Measurements from ENCODE around the gene PIN4. TPM values are rescaled to one million over a fixed set of nuclear protein-coding genes. Genes with fewer than 3 reads are reported as not detected.
"Not testable (repeated sequence)": the region's sequence is repeated elsewhere in the genome, so short reads cannot be mapped to it uniquely, and the experiment has no call there.

The PIN4 gene
- total RNA-seq, 1 donor from 2014 or later = 16.3 TPM

DNA sequence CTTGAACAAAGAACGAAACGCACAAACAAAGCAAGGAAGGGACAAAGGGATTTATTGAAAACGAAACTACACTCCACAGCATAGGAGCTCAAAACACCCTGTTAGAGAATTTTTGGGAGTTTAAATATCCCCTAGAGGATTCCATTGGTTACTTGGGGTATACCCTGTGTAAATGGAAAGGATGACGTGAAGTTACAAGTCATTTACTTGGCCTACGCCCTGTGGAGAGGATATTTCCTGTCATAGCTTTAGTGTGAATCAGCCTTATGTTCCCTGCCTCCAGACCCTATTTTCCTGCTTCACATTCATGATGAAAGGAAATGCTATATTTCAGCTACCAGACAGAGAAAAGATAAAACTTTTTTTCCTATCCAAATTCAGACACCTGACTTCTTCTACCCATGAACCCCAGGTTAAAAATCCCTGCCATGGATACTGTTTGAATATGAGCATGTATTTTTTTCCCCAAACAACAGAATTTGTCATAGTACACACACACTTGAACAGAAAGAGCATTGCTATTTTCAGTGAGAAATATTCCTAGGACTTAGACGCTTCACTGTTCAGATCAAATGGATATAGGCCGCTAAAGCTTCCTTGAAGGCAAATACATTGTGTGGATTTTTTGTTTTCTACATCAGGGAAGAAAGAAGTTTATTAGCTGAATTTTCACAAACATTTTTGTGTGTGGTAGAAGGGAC lies 20.4 kb downstream of the PIN4 start:
- FAIRE-seq = no peak
- DNase-seq (ENCODE audit: low spot score in 2 of 2) = no peak

DNA sequence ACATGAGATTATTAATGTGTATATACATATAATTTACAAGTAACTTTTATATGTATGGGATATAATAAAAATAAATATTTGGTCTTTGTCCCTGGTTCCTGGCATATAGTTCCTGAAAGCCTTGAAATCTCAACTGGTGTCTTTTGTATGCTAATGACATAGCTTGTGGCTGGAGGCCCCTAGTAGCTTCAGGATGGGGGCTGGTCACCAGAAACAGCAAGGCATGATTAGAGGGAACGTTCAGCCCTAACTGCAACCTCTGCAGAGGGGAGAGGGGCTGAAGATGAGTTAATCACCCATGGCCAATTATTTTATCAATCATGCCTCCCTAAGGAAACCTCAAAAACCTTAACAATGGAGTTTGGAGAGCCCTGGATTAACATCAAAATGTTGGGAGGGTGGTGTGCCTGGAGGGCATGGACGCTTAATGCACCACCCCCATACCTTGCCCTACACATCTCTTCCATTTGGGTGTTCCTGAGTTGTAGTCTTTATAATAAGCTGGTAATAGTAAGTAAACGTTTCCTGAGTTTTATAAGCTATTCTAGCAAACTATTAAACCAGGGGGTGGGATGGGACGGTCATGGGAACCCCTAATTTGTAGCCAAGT lies 21.3 kb downstream of the PIN4 start:
- DNase-seq (ENCODE audit: low spot score in 2 of 2) = no peak
- no peak for FAIRE-seq

DNA sequence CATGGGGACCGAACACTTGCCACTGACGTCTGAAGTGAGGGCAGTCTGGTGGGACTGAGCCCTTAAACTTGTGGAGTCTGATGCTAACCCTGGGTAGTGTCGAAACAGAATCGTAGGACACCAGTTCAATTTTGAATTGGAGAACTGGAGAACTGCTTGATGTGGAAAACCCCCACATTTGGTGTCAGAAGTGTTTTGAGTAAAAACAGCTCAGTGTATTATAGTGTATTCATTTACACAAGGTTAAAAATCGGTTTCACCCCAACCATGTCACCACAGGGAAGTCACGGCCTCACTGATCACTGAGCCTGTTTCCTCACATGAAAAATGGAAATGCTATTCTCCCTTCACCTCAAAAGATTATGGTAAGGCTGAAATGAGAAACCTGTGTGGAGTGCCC lies 21.9 kb downstream of the PIN4 start:
- no peak for FAIRE-seq

DNA sequence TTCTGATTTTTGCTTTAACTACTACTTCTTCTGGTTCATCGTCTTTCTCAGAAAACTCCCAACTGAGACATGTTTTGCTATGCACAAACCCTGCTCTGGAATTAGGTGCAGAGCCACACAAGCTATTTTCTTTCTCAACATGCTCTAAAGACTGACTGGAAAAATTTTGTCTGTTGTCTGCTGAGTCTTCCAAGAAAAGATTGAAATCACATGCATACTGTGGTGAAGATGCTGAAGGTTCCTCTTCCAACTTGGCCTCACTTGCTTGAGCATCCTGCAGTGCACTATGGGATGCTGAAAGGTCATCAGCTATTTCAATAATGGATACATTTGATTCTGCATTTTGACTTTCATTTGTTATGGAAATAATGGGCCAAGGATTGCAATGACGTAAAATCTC lies 24.1 kb downstream of the PIN4 start:
- DNase-seq (ENCODE audit: low spot score in 2 of 2) (no peak), FAIRE-seq (no peak)

More for the DNA sequence above, 21.9 kb downstream of the PIN4 start:
- no peak for DNase-seq (ENCODE audit: low spot score in 2 of 2)

DNA sequence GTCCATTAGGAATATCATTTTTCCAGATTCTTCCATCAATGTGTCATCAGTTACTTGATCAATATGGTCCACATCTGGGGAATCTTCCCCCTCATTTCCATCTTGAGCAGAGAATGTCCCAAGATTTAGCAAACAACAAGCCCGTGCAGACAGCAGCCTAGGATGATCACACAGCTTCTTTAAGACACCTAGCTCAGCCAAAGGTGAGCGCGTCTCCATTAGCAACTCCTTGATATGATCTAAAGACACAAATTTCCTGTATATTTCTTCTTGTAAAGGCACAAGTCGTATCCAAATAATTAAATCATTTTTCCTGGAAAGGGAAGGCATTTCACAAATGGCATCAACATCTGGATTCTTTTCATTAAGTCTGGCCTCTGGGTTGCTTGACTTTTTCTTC lies 25.8 kb downstream of the PIN4 start:
- DNase-seq (ENCODE audit: low spot score in 2 of 2) (no peak), FAIRE-seq (no peak)

DNA sequence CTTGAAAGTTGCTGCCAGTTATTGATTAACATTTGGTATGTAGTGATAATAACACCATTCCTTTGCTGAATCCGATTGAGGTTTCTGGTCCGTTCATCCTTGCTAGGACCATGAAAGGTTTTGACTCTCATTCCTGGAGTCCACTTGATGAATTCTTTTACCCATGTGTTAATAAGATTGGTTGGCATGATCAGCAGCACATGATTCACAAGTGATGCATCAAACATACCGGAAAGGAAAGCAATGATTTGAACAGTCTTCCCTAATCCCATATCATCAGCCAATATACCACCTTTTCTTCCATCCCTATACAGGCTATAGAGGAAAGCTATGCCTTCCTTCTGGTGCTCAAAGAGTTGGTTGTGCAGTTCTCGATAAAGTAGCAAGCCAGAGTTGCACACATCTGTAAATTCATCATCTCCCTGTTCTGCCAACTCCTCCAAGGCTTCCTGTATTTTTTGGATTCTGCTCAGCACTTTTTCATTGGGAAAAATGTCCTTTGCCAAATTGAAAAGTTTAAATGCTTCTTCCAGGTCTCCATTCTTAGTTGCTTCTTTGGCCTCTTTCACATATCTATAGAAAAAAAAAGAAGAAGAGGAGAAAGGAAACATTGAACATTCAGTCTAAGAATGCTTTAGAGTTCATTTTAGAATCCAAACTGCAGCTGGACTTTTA lies 26.7 kb downstream of the PIN4 start:
- FAIRE-seq (no peak), DNase-seq (ENCODE audit: low spot score in 2 of 2) (no peak)

DNA sequence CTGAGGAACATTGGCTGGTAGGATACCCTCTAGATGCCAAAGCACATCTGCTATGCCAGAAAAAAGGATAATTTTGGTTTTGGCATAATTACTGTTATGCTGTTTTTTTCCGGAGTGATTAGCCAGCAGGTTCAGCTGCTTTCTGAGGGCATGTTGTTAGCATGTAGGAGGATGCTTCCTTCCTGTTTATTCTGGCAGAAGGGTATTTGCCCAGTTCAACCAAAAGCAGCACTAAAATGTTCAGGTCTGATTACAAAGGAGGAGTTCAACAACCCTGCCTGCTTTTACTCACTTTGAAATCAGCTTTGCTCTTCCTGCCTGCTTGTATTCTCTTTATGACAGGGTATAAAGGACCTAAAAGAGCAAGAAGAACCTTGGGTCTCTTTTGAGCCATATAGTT lies 35.4 kb downstream of the PIN4 start:
- DNase-seq (ENCODE audit: low spot score in 2 of 2) (no peak), FAIRE-seq (no peak)

DNA sequence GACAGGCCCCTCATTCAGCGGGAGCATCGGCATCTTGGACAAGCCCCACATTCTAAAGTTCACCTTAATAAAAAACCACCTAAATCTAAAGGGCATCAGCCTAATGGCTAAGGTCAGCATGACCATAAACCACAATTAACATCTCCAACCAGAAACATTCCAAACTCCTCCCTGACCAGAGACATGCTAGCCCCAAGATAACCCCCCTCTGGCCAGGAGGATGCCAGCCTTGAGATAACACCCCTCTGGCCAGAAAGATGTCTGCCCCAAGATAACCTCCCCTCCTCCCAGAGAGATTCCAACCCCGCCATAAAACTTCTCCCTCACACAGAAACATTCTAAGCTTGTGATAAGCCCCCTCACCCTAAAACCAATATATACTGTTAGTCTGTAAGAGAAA lies 38.8 kb downstream of the PIN4 start:
- FAIRE-seq; DNase-seq (ENCODE audit: low spot score in 2 of 2): not testable (repeated sequence)

DNA sequence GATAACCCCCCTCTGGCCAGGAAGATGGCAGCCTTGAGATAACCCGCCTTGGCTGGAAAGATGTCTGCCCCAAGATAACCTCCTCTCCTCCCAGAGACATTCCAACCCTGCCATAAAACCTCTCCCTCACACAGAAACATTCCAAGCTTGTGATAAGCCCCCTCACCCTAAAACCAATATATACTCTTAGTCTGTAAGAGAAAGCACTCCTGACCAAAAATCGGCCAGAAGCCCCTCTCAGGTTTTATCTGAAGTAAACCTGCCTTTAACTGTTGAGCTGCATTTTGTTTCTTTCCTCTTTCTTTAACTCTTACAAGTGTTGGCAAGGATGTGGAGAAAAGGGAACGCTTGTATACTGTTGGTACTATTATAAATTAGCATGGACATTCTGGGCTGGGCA lies 48.7 kb downstream of the PIN4 start:
- no peak for DNase-seq (ENCODE audit: low spot score in 2 of 2)
- FAIRE-seq = no peak

DNA sequence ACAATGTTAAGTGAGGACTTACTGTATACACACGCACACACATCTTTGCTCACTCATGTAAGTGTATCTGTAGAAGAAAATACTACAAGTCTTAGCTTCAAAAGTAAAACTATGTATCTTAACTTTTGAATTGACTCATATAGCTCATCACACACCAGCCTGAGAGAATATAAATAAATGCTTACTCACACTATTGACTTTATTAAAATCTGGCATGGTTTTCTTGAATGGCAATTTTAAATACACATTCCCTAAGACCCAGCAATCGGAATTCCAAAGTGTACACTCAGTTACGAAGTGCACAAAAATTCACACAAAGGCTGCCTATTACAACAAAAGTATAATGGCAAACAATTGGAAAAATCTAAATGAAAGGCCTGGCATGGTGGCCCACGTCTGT lies 55.3 kb downstream of the PIN4 start:
- FAIRE-seq = no peak
- DNase-seq (ENCODE audit: low spot score in 2 of 2) = no peak

DNA sequence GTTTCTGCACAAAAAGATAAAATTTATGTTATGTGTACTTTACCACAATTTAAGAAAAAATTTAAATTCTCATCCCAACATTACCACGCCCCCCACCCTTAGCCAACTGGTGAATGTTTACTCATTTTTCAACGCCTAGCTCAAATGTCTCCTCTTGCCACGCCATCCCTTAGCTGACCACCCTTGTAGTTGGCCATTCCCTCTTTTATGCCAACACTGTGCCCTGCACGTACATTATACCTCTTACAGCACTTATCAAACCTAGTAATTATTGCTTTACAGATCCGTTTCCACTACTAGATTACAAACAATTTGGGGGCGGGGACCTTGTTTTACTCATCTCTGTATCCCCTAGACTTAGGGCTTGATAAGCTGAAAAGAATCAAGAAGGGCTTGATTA lies 56.6 kb downstream of the PIN4 start:
- FAIRE-seq (no peak), DNase-seq (ENCODE audit: low spot score in 2 of 2) (no peak)

DNA sequence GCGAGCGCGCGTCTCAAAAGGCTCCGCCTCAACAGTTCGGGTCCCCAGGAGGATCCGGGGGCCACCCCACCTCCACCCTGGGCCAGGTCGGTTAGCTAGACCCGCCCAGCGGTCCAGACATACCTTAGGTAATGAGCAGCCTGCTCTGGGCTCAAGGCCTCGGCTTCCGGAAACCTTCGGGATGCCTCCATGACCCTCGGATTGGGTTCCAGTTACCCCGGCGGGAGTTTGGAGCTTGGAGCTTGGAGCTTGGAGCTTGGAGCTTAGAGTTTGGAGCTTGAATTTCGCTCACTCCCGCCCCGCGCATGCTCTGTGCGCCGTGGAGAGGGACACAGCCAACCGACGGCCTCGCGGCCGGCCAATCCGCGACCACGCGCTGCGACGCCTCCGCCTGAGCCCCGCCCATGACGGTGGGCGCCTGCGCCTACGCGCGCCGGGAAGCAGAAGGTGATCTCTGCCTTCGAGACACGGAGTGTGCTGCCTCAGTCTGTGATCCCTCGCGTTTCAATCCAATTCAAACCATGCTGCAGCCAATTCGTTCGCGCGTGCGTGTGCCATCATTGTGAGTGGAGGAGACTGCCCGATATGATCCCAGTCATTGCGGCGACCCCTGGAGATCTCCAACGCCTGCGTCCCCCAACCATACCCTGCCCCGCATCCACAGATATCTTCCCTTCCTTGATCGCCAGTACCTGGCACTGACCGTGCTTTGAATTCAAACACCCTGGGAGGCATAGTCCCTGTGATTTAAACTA lies 57.3 kb downstream of the PIN4 start, which contains the start of gene ERCC6L:
TSS of gene ERCC6L (minus strand) at position 307 of the 755 bp plus-strand sequence. CDS start at position 191, 116 bp downstream.
- FAIRE-seq = no peak

DNA sequence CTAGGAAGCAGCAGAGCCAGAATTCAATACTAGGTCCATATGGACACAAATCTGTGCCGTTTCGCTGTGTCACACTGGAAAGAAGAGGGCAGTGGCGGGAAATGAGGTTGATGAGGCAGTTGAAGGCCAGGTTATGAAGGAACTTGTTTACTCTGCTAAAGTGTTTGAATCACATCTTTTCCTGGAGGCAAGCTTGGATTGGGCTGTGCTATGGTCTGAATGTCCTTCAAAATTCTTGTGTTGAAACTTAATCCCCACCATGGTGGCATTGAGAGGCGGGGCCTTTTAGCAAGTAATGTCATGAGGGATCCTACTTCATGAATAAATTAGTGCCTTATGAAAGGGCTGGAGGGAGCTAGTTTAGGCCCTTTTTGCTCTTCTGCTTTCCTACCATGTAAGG lies 59.4 kb downstream of the PIN4 start:
- DNase-seq (ENCODE audit: low spot score in 2 of 2) (no peak), FAIRE-seq (no peak)

More for the DNA sequence above, 57.3 kb downstream of the PIN4 start, which contains the start of gene ERCC6L:
- peak; percentile 77 to 89 for DNase-seq (ENCODE audit: low spot score in 2 of 2)

DNA sequence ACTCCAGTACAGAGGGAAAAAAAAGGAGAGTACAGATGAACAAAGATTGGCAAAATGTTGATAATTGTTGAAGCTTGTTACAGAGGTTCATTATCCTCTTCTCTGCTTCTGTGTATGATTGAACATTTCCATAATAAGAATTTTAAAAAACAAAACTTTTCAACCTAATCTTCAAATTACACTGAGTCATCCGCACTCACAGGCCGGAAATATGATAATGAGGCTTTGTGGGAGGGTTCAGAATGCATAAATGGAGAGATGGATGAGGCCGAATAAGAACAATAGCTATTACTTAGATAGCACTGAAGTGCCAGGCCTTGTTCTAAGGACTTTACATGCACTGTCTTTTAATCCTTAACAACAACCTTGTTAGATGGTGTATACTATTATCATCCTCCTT lies 61.9 kb downstream of the PIN4 start:
- FAIRE-seq (no peak), DNase-seq (ENCODE audit: low spot score in 2 of 2) (no peak)

DNA sequence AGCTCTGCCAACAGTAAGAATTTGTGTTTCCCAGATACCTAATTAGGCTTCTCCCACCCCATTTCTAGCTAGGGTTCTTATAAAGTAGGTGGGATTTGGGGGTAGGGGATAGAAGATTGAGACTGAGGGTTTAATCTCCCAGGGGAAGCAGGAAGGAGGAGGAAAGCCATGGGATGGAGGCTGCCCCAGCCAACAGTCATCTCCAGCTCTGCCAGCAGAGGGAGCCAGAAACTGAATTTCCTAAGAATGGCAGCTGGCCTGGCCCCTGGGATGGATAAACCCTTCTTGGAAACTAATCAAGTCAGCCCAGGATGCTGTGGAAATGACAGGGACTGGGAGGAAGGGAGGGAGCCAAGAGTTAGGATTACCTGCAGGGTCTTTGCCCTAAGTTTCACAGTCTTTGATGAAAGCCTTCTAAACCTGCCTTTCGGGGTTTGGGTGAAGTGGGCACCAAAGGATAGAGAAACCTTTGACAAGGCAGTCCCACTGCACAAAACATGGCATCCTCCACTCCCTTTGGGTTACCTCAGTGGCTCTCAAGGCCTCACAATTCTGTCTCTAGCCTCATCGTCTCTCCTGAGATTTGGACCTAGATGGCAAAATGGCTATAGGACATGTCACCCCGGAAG lies 64.0 kb downstream of the PIN4 start:
- DNase-seq (ENCODE audit: low spot score in 2 of 2) (peak; percentile 29 to 45), FAIRE-seq (no peak)

DNA sequence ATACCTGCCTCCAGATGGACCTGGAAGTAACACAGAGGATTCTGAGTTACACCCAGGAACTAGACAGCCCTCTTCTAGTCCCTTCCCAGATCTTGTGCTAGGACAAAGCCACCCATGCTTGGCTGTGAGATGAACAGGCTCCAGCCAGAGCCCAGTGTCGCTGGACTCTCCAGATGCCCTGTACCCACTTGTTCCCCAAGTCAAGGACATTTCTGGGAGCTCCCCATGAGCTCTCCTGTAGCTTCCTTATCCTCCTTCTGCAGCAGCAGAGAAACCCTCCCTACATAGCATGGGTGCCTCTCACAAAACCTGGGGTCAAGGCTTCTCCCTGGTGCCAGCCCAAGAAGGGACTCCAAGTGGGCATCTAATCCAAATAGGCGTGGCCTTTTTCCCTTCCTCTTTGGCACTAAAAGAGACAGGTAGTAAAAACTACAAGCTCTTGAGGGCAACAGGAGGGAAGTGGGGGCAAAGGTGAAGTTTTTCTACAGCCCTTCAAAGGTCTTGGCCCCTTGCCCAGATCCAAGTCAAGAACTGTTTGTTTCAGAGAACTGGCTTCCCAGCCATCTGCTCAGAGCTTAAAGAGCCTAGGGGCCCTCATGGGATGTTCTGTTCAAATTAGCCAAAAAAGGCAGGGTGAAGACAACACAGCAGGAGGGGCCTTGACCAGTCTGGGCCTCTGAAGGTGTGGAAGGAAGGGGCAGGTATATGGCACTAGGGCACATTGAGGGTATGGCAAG lies 65.8 kb downstream of the PIN4 start:
- DNase-seq (ENCODE audit: low spot score in 2 of 2) = no peak
- no peak for FAIRE-seq
